NCI-H2107 (cell line): ENCODE measurements around the gene ZNF839.
"Not testable (repeated sequence)": the region's sequence is repeated elsewhere in the genome, so short reads cannot be mapped to it uniquely, and the experiment has no call there.

Experiments
- DNase-seq: peaks from one replicate; lab custom pipeline; 2025; lab: John Stamatoyannopoulos, UW

Gene ZNF839

DNA sequence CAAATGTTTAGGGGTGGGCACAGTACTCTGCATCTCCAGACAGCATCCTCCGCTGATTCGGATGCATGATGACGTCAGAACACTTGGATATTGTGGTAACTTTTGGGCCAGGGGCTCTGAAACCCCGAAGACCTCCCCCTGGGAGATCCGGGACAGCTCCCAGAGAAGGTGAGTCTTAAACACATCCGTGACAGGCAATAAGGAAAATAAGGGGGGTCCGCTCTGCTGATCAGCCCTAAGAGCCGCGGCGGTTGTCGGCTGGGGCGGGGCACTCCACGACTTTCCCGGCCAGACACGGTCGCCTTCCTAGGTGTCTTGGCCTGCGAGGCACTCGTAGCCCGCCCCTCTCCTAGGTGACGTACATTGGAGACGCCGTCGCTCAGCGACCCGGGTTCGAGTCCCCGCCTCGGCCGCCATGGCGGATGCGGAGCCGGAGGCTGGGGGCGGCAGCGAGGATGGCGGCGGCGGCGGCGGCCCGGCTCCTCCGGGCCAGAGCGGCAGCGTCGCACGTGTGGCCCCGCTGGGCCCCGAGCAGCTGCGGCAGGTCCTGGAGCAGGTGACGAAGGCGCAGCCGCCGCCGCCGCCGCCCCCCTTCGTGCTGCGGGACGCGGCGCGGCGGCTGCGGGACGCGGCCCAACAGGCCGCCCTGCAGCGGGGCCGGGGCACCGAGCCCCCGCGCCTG is at the start of gene ZNF839:
Gene ZNF839 (plus strand): TSS at position 396 of the 682 bp plus-strand sequence. CDS start 20 bp downstream, at position 416.
- peak; percentile 92 for DNase-seq

DNA sequence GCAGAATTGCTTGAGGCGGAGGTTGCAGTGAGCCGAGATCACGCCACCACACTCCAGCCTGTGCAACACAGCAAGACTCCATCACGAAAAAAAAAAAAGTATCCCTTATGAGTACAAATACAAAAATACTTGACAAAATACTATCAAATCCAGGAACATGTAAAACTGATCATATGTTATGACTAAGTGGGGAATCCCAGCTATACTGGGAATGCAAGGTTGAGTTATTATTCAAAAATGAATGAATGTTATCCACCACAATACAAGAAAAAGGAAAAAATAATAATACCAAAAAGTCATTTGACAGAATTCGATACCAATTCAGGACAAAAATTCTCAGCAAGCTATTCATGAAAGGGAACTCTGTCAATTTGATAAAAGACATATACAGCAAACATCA is 47.2 kb upstream of the ZNF839 start:
- no peak for DNase-seq

GRCh38 chr14:102275866-102276265 is 43.7 kb upstream of the ZNF839 start:
- DNase-seq: no peak

DNA sequence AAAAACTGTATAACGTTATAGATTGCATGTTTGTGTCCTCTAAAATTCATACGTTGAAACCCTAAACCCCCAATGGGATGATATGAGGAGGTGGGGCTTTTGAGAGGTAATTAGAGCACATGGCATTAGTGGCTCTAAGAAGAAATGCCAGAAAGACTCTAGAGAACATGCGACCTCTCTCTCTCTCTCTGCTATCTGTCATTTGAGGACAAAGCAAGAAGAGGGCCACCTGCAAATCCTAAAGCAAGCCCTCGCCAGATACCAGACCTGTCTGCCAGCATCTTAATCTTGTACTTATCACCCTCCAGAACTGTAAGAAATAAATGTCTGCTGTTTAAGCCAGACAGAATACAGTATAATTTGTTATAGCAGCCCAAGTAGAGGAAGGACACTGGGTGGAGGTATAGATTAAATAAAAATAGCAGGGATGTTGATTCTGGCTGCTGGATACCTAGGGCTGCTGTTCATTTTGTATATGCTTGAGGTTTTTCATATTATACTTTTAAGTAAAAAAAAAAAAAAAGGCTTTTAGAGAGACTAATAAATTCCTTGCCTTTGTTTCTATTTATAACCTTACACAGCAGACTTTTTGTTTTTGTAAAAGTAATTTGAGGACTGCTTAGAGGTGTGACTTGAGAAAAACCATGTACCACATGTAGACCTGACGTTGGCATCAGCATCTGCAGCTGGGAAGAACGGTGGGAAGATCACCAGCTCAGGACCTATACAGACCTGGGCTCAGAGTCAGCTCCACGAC is 41.5 kb upstream of the ZNF839 start:
- peak; percentile 21 for DNase-seq

DNA sequence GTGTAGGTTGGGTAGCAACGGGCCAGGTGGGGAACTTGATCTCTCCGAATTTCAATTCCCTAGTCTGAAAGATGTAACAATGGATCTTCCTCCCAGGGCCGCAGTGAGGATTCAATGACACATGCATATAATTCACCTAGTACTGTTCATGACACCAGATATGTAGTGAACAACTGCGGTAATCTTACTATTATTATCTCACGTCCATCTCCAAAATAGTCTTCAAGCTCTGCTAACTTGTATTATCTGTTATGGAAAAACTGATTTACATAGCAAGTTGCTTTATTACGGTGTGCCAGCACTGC is 41.0 kb upstream of the ZNF839 start:
- DNase-seq: peak; percentile 30

GRCh38 chr14:102279282-102279681 is 40.3 kb upstream of the ZNF839 start:
- DNase-seq: no peak

DNA sequence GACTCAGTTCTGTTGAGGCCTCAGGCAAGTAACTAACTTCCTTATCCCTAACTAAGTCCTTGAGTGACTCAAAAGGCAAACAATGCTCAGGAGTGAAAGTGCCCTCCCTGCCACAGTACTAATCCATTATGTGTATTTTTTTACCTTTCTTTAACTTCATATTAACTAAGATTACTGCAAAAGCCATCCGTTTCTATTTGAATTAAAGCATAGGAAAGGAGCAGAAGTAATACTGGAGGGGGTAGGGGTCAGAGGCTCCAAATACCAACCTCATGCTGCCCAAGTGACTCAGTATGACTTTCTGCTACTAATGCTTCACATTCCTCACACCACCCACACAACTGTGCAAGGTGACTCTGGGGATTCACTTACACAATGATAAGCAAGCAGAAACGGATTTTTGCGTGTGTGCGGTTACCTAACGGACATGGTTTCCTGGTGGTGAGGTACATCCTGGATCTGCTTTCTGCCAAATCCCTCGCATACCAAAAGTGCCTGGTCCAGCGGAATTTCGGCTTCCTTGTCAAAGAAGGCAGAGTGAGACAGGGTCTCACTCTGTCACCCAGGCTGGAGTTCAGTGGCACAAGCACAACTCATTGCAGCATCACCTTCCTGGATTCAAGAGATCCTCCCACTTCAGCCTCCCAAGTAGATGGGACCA is 39.7 kb upstream of the ZNF839 start:
- no peak for DNase-seq

GRCh38 chr14:102280376-102280962 is 39.1 kb upstream of the ZNF839 start:
- DNase-seq: no peak

- DNase-seq: no peak
Observed at GRCh38 chr14:102282751-102283465, 36.6 kb upstream of the ZNF839 start.

GRCh38 chr14:102283631-102284129 is 35.9 kb upstream of the ZNF839 start:
- DNase-seq: no peak

GRCh38 chr14:102285106-102285505 is 34.4 kb upstream of the ZNF839 start:
- no peak for DNase-seq

GRCh38 chr14:102288139-102288538 is 31.4 kb upstream of the ZNF839 start:
- DNase-seq: no peak

- DNase-seq: no peak
Observed at GRCh38 chr14:102292441-102292840, 27.1 kb upstream of the ZNF839 start.

DNA sequence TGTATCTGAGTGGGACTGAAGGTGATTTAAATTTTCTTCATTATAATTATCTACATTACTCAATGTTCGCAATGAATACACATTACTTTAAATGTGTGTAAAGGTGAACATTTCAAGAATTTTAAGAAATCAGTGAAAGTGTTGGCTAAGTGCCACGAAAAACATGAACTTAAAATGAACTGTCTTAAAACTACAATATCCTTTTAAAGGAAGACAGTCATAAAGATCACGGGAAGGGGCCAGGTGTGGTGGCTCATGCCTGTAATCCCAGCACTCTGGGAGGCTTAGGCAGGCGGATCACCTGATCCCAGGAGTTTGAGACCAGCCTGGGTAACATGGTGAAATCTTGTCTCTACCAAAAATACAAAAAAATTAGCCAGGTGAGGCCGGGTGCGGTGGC is 25.8 kb upstream of the ZNF839 start:
- DNase-seq: no peak

GRCh38 chr14:102295270-102295669 is 24.3 kb upstream of the ZNF839 start:
- no peak for DNase-seq

- no peak for DNase-seq
Observed at GRCh38 chr14:102297436-102298170, 21.9 kb upstream of the ZNF839 start.

GRCh38 chr14:102298303-102299070 is 21.1 kb upstream of the ZNF839 start:
- not testable (repeated sequence) for DNase-seq

DNA sequence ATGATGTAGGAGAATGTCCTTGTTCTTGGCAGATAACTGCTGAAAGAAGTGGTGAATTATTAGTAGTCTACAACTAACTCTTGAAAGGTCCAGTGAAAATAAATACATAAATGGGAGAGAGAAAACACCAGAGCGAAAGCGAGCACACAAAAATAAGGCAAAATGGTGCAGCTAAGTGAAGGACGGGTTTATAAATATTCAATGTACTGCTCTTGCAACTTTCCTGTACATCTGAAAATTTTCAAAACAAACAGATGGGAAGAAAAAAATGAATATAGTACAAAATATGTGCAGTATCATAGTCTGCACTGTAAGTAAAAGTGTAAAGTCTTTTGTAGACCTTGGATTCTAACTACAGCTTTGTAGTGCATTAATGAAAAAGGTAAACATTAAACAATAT is 15.9 kb upstream of the ZNF839 start:
- DNase-seq: no peak

- peak; percentile 99 for DNase-seq
Observed at GRCh38 chr14:102304611-102305506, 14.7 kb upstream of the ZNF839 start, which contains the start of gene MOK. TSS of gene MOK (minus strand) at chr14:102305164. CDS start at chr14:102304968, 196 bp downstream.
